Common myeloid progenitor, CD34-positive (primary cell): Measurements from ENCODE around the gene SBF2.

Experiments used
- CTCF ChIA-PET: fragments of 350-600 bp; sonication (Branson Sonifier 250); formaldehyde crosslinking; loops from one replicate; lab custom pipeline; 2021; ENCODE audit warnings: antibody characterized with exemption; lab: Charles Lee
- POLR2A ChIA-PET: fragments of 350-600 bp; sonication (Branson Sonifier 250); formaldehyde crosslinking; loops from one replicate; lab custom pipeline; 2021; ENCODE audit warnings: antibody characterized with exemption; lab: Charles Lee
- DNase-seq, 3 donors: peaks; one replicate each; pipeline versions ENCODE4 v3.0.0 to v3.0.0-alpha.2; 2013
- H3K27ac ChIP-seq, 2 experiments: 1 replicate in 1 of 2; 2 replicates in 1 of 2; pipeline ENCODE4 v1.7.0; 2013; ENCODE audit warnings: inconsistent platforms in 2 of 2, low read length in 2 of 2, mild to moderate bottlenecking in 2 of 2, low read depth in 1 of 2, moderate library complexity in 1 of 2; ENCODE audit not compliant: severe bottlenecking in 2 of 2, insufficient read depth in 1 of 2, poor library complexity in 1 of 2
- H3K27me3 ChIP-seq, 5 experiments: replicated peaks in 2 of 5; 1 replicate in 3 of 5; 2 replicates in 2 of 5; pipeline versions ENCODE4 v1.6.1 to v1.7.0; 2013; ENCODE audit warnings: low read length in 4 of 5, mild to moderate bottlenecking in 2 of 5, moderate library complexity in 2 of 5, inconsistent platforms in 1 of 5; ENCODE audit not compliant: insufficient read depth in 5 of 5, control insufficient read depth in 4 of 5
- H3K36me3 ChIP-seq, 4 experiments: 1 replicate in 2 of 4; 2 replicates in 2 of 4; pipeline versions ENCODE4 v1.6.1 to v1.7.0; 2013; ENCODE audit warnings: low read length in 3 of 4, control low read depth in 1 of 4, mild to moderate bottlenecking in 1 of 4; ENCODE audit not compliant: control insufficient read depth in 4 of 4, insufficient read depth in 4 of 4
- H3K4me1 ChIP-seq, 4 experiments: 1 replicate in 3 of 4; 2 replicates in 1 of 4; pipeline versions ENCODE4 v1.6.1 to v1.7.1; 2013; ENCODE audit warnings: low read length in 3 of 4, mild to moderate bottlenecking in 3 of 4, control low read depth in 1 of 4, inconsistent platforms in 1 of 4, moderate library complexity in 1 of 4; ENCODE audit not compliant: control insufficient read depth in 4 of 4, insufficient read depth in 4 of 4; ENCODE audit errors: control extremely low read depth in 1 of 4
- H3K4me3 ChIP-seq, 7 experiments: 1 replicate in 4 of 7; 2 replicates in 3 of 7; pipeline versions ENCODE4 v1.5.1 to v1.7.0; 2013; ENCODE audit warnings: mild to moderate bottlenecking in 7 of 7, low read length in 6 of 7, moderate library complexity in 6 of 7, inconsistent platforms in 2 of 7, low read depth in 2 of 7, control low read depth in 1 of 7; ENCODE audit not compliant: insufficient read depth in 4 of 7, control insufficient read depth in 1 of 7; ENCODE audit errors: extremely low read depth in 1 of 7
- H3K9me3 ChIP-seq, 5 experiments: 1 replicate in 4 of 5; 2 replicates in 1 of 5; pipeline versions ENCODE4 v1.6.1 to v1.7.1; 2013; ENCODE audit warnings: low read length in 4 of 5, mild to moderate bottlenecking in 2 of 5, inconsistent platforms in 1 of 5, low read depth in 1 of 5, moderate library complexity in 1 of 5; ENCODE audit not compliant: control insufficient read depth in 4 of 5, insufficient read depth in 2 of 5; ENCODE audit errors: control extremely low read depth in 1 of 5
- WGBS: methylation state at CpG from one replicate; pipeline ENCODE4 v1.1.5; 2013; ENCODE audit not compliant: insufficient coverage; 5-methylcytosine and 5-hydroxymethylcytosine counted together

The SBF2 gene

DNA sequence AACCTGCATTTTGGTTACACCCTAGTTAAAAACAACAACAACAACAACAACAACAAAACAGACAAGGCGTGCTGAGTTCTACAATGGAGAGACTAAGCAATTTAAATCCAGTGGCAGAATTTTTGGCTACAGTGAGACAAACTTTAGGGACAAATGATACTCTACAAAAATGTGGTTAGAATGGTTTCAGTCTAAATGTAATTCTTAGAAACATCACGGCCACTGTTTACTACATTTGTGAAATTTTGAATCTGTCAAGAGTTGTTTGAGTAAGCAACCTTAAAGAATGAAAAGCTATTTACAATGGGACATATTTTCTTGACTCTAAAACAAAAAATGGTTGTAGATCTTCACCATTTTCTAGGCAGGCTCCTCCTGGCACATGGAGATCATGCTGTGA, 370.7 kb downstream of the SBF2 start:
- no CpG with 5 or more reads among the region's 2 CpGs for WGBS
- H3K4me1 ChIP-seq = no peaks in the 10 kb centered on the region
- H3K4me3 ChIP-seq = no peak overlapping the region
- DNase-seq = no peak
- POLR2A ChIA-PET = no interaction called here
- CTCF ChIA-PET = interaction anchor here (1.8 kb wide), 1 partner anchor 14 kb away, joined by 5 read pairs; no protein-coding TSS in a partner anchor
- H3K27ac ChIP-seq = no peak overlapping the region
- peaks cover 0 to 2% (median 0%) of the 10 kb centered on the region in 4 experiments for H3K36me3 ChIP-seq
- peaks cover 0 to 2% (median 0%) of the 10 kb centered on the region in 5 experiments for H3K9me3 ChIP-seq
- H3K27me3 ChIP-seq = no peaks in the 10 kb centered on the region

DNA sequence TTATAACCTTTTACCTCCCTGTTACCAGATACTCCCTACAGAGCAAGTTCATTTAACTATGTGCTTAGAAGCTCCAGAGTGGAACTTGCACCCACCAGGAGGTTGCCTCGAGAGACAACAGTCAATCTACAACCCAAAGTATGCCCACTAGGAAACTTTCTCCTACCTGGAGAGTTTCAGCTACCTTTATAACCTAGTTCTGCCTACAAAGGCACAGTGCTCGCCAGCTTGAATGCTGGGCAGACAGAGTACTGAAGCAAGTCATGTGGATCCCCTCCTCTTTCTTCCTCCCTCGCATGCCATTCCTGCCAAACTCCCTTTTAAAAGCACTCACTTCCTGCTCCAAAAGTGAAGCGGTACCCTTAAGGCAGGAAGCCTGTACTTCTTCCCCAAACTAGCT, 371.2 kb downstream of the SBF2 start:
- no peaks in the 10 kb centered on the region for H3K4me1 ChIP-seq
- POLR2A ChIA-PET = no interaction called here
- H3K27me3 ChIP-seq = no peaks in the 10 kb centered on the region
- H3K4me3 ChIP-seq = no peak overlapping the region
- H3K27ac ChIP-seq = no peak overlapping the region
- peaks cover 0 to 2% (median 0%) of the 10 kb centered on the region in 4 experiments for H3K36me3 ChIP-seq
- DNase-seq = no peak
- no peaks in the 10 kb centered on the region for H3K9me3 ChIP-seq
- WGBS = 64% methylated on average over 4 of the region's 4 CpGs
- CTCF ChIA-PET = interaction anchor here (1.8 to 1.9 kb wide), 2 partner anchors 11 to 14 kb away, joined by 5 read pairs; no protein-coding TSS in a partner anchor

GRCh38 chr11:9916480-9916879, 377.5 kb downstream of the SBF2 start:
- ChIA-PET POLR2A (no interaction called here), CTCF (no interaction called here)
- Histone ChIP-seq H3K27me3 (no peaks in the 10 kb centered on the region), H3K4me3 (no peak overlapping the region), H3K4me1 (no peaks in the 10 kb centered on the region), H3K27ac (no peak overlapping the region), H3K9me3 (no peaks in the 10 kb centered on the region), H3K36me3 (peaks cover 0 to 2% (median under 1%) of the 10 kb centered on the region in 4 experiments)
- no peak for DNase-seq
- 100% methylated on average over 1 of the region's 3 CpGs for WGBS

DNA sequence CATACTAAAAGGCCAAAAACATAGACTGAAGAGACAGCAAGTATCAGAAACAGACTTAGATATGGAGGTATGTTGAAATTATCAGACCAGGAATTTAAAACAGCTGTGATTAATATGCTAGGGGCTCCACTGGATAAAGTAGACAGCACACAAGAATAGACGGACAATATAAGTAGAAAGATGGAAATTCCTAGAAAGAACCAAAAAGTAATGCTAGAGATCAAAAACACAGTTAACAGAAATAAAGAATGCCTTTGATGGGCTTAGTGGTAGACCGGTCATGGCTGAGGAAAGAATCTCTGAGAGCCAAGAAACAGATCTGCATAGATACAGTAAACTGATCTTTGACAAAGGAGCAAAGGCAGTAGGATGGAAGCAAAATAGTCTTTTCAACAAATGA, 380.0 kb downstream of the SBF2 start:
- 90% methylated on average over 2 of the region's 2 CpGs for WGBS
- Histone ChIP-seq H3K9me3 (no peaks in the 10 kb centered on the region), H3K27ac (no peak overlapping the region), H3K36me3 (peaks cover 0 to 1% (median 0%) of the 10 kb centered on the region in 4 experiments), H3K27me3 (no peaks in the 10 kb centered on the region), H3K4me3 (no peak overlapping the region), H3K4me1 (no peaks in the 10 kb centered on the region)
- ChIA-PET POLR2A (no interaction called here), CTCF (interaction anchor here (1.2 kb wide), 1 partner anchor 16 kb away, joined by 3 read pairs; no protein-coding TSS in a partner anchor)
- DNase-seq = no peak

GRCh38 chr11:9905960-9906791, 387.8 kb downstream of the SBF2 start:
- no peak overlapping the region for H3K4me3 ChIP-seq
- H3K27me3 ChIP-seq = no peaks in the 10 kb centered on the region
- ChIA-PET POLR2A (no interaction called here), CTCF (interaction anchor here (1.4 to 1.5 kb wide), 2 partner anchors 23 to 31 kb away, joined by 3 to 4 read pairs; no protein-coding TSS in a partner anchor)
- H3K36me3 ChIP-seq = no peaks in the 10 kb centered on the region
- H3K9me3 ChIP-seq = no peaks in the 10 kb centered on the region
- no CpG with 5 or more reads among the region's 3 CpGs for WGBS
- H3K27ac ChIP-seq = no peak overlapping the region
- no peak for DNase-seq
- H3K4me1 ChIP-seq = no peaks in the 10 kb centered on the region

DNA sequence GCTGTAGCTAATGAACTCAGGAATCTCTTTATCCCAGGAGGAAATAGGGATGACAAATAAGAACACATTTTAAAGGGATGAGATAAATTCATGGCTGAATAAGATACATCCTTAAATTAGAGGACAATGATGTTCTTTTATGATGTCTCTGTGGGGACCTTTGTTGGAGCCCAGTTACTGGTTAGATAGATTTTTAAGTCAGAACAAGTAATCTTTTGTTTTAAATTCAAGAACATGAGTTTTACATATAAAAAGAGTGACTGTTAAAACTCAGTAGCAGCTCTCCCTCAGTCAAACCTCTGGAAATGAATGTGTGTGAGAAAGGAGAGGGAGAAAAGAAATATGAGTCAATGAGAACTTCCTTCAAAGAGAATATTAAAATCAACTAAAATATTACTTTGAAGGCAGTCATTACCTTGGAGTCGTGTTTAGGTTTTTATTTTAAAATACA, 388.5 kb downstream of the SBF2 start:
- POLR2A ChIA-PET = interaction anchor here (0.6 kb wide), 1 partner anchor 9 kb away, joined by 6 read pairs; no protein-coding TSS in a partner anchor
- CTCF ChIA-PET = interaction anchor here (1.4 kb wide), 1 partner anchor 22 kb away, joined by 3 read pairs; no protein-coding TSS in a partner anchor

GRCh38 chr11:9903579-9903978, 390.4 kb downstream of the SBF2 start:
- Histone ChIP-seq H3K27ac (no peak overlapping the region), H3K4me3 (no peak overlapping the region), H3K4me1 (no peaks in the 10 kb centered on the region), H3K27me3 (no peaks in the 10 kb centered on the region), H3K36me3 (no peaks in the 10 kb centered on the region), H3K9me3 (no peaks in the 10 kb centered on the region)
- DNase-seq = no peak
- ChIA-PET CTCF (interaction anchor here (1.0 kb wide), 1 partner anchor 69 kb away, joined by 3 read pairs; no protein-coding TSS in a partner anchor), POLR2A (no interaction called here)
- 96% methylated on average over 6 of the region's 6 CpGs for WGBS

More for the DNA sequence above, 388.5 kb downstream of the SBF2 start:
- Histone ChIP-seq H3K4me1 (no peaks in the 10 kb centered on the region), H3K27me3 (no peaks in the 10 kb centered on the region), H3K9me3 (no peaks in the 10 kb centered on the region), H3K36me3 (no peaks in the 10 kb centered on the region), H3K27ac (no peak overlapping the region), H3K4me3 (no peak overlapping the region)
- WGBS = 100% methylated on average over 1 of the region's 1 CpG
- DNase-seq = no peak
